HG02870 (cell line): ENCODE results near the gene SHISA7.

ENCODE experiments used
- ATAC-seq: cut with Tn5 transposase; IDR thresholded peaks from one replicate; pipeline ENCODE4 v1.9.1; 2021; ENCODE audit warnings: mild to moderate bottlenecking, moderate library complexity; ENCODE audit not compliant: unreplicated experiment

Gene SHISA7

DNA sequence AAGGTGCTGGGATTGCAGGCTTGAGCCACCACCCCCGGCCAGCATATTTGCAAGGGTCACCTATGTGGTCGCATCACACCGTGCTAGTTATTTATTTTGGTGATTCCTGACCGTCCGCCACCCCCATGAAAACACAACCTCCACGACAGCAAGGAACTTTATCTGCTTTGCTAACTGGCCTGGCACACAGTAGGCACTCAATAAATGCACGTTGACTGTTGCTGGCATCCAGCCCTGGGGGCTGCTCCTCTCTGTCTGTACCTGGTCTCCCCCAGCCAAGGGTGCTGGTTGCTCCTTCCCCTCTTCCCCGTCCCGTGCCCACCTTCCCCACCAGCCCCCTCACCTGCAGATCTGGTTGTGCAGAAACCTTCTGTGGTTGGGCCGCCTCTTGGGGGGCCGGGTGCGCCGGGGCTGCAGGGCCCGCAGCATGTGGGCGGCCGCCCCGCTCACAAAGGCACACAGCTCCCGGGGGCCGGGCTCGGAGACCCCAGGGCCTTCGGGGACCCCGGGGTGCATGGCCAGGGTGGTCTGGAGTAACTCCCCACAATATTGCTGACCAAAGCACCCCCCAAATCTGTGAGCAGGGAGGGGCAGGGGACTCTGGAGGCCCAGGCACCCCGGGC is 21.1 kb upstream of the SHISA7 start:
- no peak for ATAC-seq

GRCh38 chr19:55463583-55464031 is 20.5 kb upstream of the SHISA7 start:
- ATAC-seq, result no peak

DNA sequence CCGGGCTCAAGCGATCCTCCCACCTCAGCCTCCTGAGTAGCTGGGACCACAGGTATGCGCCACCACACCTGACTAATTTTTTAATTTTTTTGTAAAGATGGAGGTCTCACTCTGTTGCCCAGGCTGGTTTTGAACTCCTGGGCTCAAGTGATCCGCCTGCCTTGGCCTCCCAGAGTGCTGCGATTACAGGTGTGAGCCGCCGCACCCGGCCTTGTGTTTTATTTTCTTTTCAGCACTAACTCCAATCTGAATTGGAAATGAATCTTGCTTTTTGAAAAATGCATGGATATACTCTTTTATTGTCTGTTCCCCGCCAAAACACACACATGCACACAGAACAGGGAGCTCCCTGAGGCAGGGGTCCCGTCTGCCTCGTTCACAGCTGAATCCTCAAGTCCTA is 19.6 kb upstream of the SHISA7 start:
- ATAC-seq, result no peak

DNA sequence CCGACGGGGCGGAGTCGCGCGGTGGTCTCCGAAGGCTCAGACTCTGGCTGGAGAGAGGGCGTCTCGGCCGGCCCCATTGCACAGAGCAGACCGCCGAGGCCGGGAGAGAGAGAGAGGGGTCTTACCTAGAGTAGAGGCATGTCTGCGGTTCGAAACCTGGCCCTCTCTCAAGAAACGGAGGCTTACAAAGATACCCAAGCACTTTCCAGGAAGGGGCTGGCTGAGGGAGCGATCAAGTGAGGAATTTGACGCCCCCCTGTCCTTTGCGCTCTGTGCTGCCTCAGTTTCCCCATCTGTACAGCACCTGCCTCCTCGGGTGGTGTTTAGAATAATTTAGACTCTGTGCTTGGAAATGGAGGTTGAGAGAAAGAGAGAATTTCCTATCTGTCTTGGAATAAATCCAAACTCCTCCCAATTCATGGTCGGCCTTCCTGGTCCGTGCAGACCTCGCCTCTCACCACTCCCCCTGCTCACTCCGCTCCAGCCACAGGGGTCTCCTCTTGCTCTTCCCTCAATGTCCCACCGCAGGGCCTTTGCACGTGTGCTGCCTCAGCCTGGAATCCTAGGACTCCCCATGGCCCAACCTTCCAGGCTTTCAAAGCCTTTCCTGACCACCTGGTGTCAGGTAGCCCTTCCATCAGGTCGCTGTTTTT is 19.0 kb upstream of the SHISA7 start:
- no peak for ATAC-seq

DNA sequence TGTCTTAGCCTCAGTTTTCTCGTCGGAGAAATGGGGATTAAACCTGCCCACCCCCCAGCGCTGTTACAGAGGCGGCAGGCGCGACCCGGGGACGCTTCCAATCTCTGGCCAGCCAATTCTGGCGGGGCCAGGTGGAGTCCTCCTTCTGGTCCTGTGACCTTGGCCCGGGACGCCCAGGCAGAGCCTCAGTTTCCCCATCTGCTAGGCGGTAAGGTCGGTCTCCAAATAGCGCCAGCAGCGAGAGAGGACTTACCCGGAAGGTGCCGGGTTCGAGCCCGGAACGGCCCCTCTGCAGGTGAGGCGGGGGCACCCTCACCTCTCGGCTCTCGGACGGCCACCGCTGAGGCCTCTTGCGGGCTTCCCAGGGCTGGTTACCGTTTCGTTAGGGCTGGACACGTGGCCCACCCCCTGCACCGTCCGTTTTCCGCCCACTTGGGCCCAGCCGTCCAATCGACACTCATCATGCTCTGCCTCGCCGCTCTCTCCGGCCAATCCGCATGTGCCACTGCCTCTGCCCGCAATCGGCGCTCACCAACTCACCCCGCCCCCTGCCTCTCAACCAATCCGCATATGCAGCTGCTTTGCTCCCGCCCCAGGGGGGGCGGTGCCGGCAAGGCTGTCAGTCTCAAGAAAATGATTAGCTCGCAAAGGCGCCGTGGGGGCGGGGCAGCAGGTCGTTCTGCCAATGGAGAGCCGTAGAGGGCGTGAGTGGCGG is 18.3 kb upstream of the SHISA7 start, which contains the start of gene ISOC2:
ISOC2 (minus strand) TSS at position 384 of the 715 bp plus-strand sequence. CDS start 5,156 bp downstream, outside the sequence.
- ATAC-seq, result peak; percentile 92

GRCh38 chr19:55460670-55461258 is 17.7 kb upstream of the SHISA7 start:
- no peak for ATAC-seq

GRCh38 chr19:55459950-55460657 is 17.0 kb upstream of the SHISA7 start:
- ATAC-seq, result no peak

- no peak for ATAC-seq
These were observed 16.4 kb upstream of the SHISA7 start for GRCh38 chr19:55459551-55459949.

DNA sequence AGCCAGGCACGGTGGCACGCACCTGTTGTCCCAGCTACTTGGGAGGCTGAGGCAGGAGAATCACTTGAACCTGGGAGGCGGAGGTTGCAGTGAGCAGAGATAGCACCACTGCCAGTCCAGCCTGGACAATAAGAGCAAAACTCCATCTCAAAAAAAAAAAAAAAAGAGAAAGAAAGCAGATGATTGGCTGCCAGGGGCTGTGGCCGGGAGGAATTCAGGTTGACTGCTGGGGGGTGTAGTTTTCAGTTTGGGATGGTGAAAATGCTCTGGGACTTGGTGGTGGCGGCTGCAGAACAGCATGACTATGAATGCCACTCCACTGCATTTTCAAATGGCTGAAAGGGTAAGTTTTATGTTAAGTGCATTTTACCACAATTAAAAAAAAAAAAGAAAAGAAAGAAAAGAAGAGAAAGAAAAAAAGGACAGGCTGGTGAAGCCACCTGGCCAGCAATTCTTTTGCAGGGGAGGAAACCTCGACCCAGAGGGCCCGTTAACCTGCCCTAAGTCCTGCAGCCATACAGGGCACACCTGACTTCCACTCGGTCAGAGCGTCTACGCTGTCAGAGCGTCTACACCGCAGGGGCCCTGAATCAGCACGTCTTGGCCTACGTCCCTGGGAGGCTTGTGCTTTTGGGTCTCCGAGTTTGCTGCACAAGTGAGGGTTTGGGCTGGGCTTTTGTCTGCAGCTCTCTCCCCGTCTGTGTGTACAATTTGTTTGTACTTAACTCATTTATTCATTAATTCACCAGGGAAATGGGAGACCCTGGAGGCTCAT is 14.8 kb upstream of the SHISA7 start:
- no peak for ATAC-seq

DNA sequence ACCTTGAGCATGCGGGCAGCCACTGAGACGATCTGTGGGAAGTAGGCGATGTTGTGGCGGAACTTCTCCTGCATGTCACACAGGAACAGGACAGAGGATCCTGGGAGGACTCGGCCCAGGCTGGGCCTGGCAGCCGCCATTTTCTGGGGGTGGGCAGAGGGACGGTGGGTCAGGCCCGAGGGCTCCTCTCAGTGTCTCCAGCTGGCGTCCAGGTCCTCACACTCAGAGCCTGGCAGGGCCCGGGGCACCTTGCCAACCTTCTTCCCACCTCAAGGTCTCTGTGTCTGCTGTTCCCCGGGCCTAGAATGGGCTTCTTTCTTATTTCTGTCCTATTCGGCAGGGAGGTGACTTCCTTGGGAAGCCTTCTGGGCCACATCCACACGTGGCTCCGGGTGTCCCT is 13.2 kb upstream of the SHISA7 start:
- ATAC-seq, result no peak

DNA sequence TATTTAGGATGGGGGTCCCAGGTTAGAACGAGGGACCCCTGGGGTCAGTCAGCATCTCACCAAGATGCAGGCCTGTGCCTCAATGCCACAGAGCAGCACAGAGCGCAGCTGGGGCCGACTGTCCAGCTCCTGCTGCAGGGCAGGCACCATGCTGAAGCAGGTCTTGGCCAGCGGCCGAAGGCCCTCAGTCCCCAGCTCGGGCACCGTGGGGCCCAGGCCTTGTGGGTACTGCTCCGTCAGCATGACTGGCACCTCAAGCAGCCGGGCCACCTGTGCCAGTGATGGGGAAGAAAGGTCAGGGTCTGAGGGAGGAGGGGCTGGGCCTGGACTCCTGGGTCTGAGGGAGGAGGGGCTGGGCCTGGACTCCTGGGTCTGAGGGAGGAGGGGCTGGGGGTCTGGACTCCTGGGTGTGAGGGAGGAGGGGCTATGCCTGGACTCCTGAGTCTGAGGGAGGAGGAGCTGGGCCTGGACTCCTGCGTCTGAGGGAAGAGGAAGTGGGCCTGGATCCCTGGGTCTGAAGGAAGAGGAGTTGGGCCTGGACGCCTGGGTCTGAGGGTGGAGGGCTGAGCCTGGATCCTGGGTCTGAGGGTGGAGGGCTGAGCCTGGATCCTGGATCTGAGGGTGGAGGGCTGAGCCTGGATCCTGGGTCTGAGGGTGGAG is 12.6 kb upstream of the SHISA7 start:
- ATAC-seq, result no peak

- no peak for ATAC-seq
These were observed 11.7 kb upstream of the SHISA7 start for GRCh38 chr19:55454787-55455243.

GRCh38 chr19:55453511-55454260 is 10.6 kb upstream of the SHISA7 start:
- no peak for ATAC-seq

GRCh38 chr19:55452749-55453346 is 9.7 kb upstream of the SHISA7 start:
- ATAC-seq, result no peak

GRCh38 chr19:55451965-55452748 is 9.1 kb upstream of the SHISA7 start:
- no peak for ATAC-seq

GRCh38 chr19:55451163-55451964 is 8.3 kb upstream of the SHISA7 start:
- no peak for ATAC-seq

DNA sequence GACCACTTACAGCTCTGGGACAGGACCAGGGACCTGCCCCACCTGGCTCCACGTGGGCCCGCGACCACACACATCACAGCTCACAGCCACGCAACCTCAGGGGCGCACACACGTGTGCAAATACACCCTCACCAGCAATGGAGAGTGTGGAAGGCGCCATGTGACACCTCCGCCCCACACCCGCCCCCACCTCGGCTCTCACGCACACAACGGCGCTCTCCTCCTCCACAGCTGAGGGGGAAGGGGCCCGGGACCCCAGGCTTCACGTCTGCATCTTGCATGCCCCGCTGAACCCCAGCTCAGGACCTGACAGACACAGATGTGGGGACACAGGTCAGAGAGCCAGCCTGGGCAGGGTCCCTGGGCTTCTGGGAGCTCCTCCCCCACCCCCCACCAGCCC is 6.4 kb upstream of the SHISA7 start:
- ATAC-seq, result no peak
